Neural progenitor cell (in vitro differentiated cells): Measurements from ENCODE around the gene CTNNA1.

Experiments used
- CTCF ChIP-seq: fragments of 200-600 bp; sonication (generic); IDR thresholded peaks from 2 replicates; pipeline ENCODE4 v1.5.1; 2017; ENCODE audit warnings: antibody characterized with exemption, mild to moderate bottlenecking
- EZH2 ChIP-seq: fragments of 200-600 bp; sonication (generic); IDR thresholded peaks from 2 replicates; pipeline ENCODE4 v1.6.1; 2017; ENCODE audit warnings: antibody characterized with exemption, mild to moderate bottlenecking, moderate library complexity
- EZH2phosphoT487 ChIP-seq: fragments of 200-600 bp; sonication (generic); IDR thresholded peaks from 2 replicates; pipeline ENCODE4 v1.6.1; 2017; ENCODE audit warnings: antibody characterized with exemption

GRCh38 chr5:138876811-138877210, 123.6 kb downstream of the CTNNA1 start:
- TF ChIP-seq CTCF (no peak), EZH2 (no peak), EZH2phosphoT487 (no peak)
